ENCODE results near the gene ERCC3.
"Not testable (repeated sequence)": the region's sequence is repeated elsewhere in the genome, so short reads cannot be mapped to it uniquely, and the experiment has no call there.

Gene ERCC3

GRCh38 chr2:127277028-127277427, 16.9 kb downstream of the ERCC3 start:
- no peak for DNase-seq

GRCh38 chr2:127275789-127276188, 18.2 kb downstream of the ERCC3 start:
- DNase-seq: no peak

GRCh38 chr2:127275356-127275755, 18.6 kb downstream of the ERCC3 start:
- DNase-seq: no peak

DNA sequence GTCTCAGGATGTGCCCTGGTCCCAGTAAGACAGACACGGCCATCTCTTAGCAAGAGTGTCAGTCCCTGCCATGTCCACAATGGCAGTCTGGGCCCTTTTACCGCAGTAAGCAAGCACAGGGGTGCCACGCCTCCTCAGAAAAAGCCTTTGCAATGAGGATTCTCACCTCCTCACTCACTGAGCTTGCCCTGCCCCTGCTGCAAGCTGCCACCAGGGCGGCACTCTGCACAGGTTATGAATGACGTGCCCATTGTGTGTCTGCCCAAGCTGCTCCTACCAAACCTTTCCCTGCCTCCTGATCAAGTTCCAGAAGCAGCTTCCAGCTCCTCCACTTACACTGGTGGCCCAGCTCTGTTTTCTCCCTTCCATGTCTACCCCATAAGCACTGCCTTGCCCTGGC, 23.3 kb downstream of the ERCC3 start:
- no peak for DNase-seq

- DNase-seq: no peak
Measured at GRCh38 chr2:127261804-127262406, 32.0 kb downstream of the ERCC3 start.

DNA sequence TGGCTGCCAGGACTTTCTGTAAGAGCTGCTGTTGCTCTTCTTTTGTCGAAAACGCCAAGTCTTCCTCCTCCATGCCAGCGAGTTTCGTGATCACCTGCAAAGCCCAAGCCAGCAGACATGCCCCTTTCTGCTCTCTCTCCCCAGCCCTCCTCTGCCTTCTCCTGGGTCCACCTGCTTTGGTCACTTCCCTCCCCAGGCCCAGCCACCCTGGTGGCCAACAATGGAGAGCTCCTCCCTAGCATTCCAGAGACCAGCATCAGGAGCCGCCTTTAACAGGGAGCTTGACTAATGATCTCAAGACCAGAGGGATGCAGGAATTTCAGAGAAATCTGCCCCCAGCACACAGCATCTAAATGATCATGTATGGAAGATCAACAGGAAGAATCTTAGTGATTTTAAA, 34.6 kb downstream of the ERCC3 start:
- DNase-seq: no peak

DNA sequence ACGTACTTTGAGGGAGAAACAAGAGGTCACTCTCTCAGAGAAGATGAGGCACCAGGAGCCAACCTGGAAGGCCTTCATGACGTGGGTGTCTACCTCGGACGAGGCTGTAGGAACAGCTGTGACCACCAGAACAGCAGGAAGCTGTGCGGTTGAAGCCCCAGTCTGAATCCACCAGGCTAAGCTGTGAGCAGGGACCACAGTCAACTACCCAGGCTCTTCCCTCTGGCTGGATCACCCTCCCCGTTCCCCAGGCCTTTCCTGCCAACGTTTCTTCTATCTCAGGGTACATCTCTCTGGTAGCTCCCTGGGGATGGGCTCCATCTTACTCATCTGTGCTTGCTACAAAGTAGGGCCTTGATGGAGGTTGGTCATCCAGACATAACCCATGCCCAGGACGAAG, 37.1 kb downstream of the ERCC3 start:
- DNase-seq: no peak

DNA sequence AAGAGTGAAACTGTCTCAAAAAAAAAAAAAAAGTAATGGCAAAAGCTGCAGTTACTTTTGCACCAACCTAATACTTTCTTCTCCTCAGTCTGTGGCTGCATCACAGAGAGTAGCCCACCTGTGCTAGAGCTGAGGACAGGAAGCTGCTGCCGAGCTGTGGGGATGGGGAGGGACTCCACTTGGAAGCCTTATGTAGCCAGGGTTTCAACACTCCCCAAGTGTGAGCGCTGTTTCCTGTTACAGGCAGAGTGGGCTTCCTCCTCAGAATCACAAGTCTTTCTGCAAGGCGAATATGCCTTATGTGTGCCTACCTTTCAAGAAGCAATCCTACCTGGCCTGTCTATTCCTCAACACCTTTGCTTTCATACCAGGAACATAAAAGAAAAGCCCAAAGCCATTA, 37.6 kb downstream of the ERCC3 start:
- no peak for DNase-seq

- no peak for DNase-seq
Measured at GRCh38 chr2:127255721-127256120, 38.2 kb downstream of the ERCC3 start.

DNA sequence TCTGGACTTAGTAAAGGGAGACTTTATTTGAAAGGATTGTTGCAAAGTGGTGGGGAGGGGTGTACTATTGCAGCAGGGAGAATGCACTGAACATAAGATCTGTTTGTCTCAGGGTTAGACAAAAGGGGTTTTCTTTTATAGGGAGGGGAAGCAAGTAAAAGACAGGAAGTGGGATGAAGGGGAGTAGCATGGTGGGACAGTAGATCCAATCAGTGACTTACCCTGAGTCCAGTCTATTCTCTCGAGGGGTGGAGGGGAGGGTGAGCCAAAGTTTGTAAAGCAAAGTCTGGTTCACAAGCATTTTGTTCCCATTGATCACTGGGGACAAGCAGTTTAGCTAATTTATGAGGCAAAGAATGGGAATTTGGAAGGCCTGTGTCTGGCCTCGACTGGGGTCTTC, 38.8 kb downstream of the ERCC3 start:
- no peak for DNase-seq

DNA sequence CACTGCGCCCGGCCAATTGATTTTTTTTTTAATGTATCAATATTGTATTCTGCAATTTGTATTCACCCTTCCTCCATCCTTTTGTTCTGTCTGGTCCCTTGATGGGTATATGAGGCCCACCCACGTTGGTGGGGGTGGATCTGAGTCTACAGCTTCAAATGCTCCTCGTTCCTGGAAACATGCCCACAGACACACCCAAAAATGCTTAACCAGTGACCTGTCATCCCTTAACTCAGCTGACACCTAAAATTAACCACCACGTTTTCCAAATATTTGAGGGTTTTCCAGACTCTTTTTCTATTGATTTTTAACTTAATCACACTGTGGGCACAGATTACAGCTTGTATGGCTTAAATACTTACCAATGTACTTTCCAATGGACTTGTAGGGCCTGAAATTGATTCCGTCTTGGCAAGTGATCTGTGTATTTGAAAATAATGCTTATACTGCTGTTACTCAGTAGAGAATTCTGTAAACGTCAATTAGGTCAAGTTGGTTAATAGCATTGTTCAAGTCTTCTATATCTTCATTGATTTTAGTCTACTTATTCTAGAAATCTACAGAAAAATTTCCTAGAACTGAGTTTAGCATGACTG, 39.5 kb downstream of the ERCC3 start:
- no peak for DNase-seq

DNA sequence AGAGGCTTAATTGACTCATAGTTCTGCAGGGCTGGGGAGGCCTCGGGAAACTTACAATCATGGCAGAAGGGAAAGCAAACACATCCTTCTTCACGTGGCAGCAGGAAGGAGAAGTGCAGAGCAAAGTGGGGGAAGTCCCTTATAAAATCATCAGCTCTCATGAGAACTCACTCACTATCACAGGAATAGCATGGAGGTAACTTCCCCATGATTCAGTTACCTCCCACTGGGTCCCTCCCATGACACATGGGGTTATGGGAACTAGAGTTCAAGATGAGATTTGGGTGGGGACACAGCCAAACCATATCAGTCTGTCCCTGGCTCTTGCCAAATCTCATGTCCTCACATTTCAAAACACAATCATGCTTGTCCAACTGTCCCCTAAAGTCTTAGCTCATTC, 52.8 kb downstream of the ERCC3 start:
- DNase-seq: not testable (repeated sequence)

GRCh38 chr2:127239395-127239794, 54.5 kb downstream of the ERCC3 start:
- no peak for DNase-seq

GRCh38 chr2:127237768-127238167, 56.2 kb downstream of the ERCC3 start:
- DNase-seq: not testable (repeated sequence)

DNA sequence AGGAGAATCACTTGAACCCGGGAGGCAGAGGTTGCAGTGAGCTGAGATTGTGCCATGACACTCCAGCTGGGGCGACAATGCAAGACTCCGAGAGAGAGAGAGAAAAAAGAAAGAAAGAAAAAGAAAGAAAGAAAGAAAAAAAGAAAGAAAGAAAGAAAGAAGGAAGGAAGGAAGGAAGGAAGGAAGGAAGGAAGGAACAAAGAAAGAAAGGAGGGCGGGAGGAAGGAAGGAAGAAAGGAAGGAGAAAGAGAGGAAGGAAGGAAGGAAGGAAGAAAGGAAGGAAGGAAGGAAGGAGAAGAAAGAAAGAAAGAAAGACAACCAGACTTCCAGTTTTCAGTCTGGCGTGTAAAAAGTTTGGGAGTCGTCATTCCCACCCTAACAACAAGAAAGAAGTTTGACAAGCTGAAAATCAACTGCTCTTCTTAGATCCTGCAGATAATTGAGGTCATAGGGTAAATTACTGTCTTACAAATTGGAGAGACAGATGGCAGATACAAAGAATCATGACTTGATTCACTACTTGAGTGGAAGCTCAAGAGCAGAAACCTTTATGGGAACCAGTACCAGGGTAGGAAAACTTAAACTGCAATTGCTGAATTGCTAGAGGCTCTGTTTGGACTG, 58.8 kb downstream of the ERCC3 start:
- DNase-seq: no peak

DNA sequence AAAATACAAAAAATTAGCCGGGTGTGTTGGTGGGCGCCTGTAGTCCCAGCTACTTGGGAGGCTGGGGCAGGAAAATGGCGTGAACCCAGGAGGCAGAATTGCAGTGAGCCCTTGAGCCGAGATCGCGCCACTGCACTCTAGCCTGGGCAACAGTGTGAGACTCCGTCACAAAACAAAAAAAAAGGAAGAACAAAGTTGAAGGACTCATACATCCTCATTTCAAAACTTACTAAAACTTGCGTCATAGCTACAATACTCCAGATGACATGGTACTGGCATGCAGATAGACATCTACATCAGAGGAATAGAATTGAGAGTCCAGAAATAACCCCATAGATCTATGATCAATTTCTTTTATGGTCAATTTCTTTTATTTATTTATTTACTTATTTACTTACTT, 60.2 kb downstream of the ERCC3 start:
- no peak for DNase-seq

DNA sequence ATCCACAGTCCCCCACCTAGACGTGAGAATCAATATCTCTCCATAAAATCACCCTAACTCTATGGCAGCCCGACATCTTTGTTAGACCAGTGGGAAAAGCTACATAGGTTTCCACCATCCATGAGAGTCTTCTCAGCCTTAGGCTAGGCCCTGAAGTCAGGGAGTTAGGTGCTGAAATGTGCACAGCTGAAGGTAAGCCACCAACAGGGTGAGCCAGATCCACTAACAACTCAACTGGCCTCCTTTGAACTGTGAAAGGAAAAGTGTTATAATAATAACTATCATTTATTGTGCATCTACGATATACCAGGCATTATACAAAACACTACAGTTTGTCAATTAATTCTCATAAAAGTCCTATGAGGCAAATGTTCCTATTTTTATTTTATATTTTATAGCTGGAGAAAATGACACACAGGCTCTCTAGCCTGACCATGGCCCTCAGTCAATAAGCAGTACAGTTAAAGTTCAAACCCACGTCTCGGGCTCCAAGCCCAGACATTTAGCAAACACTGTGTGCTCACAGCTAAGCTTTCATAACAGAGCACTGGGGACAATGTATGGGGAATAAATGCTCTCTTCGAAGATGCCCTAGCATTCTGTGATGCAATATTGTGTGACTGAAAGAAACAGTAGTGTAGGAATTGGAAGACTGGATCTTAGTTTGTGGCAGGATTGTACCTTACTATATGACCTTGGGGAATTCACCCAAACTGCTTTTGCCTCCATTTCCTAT, 62.6 kb downstream of the ERCC3 start:
- DNase-seq: no peak

GRCh38 chr2:127229555-127229954, 64.4 kb downstream of the ERCC3 start:
- no peak for DNase-seq

DNA sequence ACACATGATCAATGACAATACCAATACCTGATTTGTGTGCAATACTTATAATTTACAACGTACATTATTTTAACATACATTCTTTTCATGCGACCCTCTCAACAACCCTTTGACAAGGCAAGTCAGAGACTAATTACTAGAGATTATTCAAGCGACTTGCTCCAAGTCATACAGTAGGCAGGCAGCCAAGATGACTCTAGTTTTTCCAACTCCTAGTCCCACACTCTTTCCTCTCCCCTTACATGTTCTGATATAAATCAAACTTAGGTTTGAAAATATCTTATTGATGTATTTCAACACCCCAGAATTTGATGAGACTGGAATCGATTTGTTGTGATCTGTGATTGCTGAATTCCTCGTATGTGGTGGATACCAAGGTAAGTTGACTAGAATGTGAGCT, 65.8 kb downstream of the ERCC3 start:
- no peak for DNase-seq

DNA sequence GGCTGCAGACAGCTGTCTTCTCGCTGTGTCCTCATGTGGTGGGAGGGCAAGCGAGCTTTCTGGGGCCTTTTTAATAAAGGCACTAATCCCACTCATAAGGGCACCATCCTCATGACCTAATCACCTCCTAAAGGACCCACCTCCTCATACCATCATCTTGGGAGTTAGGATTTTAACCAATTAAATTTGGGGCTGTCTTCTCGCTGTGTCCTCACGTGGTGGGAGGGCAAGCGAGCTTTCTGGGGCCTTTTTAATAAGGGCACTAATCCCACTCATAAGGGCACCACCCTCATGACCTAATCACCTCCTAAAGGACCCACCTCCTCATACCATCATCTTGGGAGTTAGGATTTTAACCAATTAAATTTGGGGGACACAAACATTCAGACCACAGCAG, 66.7 kb downstream of the ERCC3 start:
- not testable (repeated sequence) for DNase-seq

GRCh38 chr2:127226520-127227263, 67.3 kb downstream of the ERCC3 start:
- no peak for DNase-seq

GRCh38 chr2:127226132-127226519, 67.8 kb downstream of the ERCC3 start:
- DNase-seq: no peak

All from CD4-positive, alpha-beta T cell treated with Interleukin-6 for 4 hours (primary cell).